ENCODE results near the gene STARD10. TPM values are rescaled to one million over a fixed set of nuclear protein-coding genes. Genes with fewer than 3 reads are reported as not detected.

Gene STARD10
- total RNA-seq, 1 donor from 2014 or later = 10.1 TPM

DNA sequence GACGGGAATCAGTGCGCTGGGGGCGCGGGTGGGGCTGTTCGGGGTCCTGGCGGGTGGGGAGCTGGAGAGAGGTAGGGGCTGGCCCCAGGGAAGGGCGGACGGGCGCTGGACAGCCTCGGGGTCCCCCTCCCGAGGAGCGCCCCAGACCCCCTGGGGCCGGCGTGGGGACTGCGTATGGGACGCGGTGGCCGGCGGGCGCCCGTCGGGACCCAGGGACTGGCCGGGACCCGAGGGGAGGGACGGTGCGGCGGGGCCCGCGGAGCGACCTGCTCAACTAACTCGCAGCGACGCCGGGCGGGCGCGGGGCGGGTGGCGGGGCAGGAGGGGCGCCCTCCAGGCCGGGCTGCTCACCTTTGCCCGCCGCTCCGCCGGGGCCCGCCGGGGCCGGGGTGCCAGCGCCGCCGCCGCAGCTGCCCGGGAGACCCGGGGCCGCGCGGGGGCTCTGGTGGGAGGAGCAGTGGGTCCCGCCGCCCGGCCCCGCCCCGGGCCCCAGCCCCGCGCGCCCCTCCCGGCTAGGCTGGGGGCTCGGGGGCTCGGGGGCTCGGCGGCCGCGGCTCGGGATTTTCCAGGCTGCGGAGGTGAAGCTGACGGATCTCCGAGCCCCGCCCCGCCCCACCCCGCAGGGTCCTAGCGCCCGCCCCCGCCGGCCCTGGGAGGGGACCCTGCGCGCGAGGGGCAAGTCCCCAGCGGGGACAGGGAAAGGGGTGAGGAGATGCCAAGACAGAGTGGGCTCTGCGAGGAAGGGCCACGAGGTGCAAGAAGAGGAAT is 12.3 kb downstream of the STARD10 start:
- intact Hi-C loops (cut with micrococcal nuclease) = loop anchor here (1.0 kb wide), 1 partner anchor 29 kb away; the partner anchor contains the start of gene ARAP1

DNA sequence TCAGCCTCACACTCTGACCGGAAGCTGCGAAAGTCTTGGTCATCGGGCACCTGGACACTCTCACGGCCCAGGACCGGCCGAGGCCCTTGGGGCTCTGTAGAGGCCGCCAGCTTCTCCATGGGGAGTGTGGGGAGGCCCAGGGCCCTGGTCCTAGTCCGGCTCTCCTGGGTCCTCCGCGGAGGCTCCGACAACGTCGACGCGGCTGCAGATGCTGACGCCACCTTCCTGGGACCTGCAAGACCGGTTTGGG is 12.9 kb downstream of the STARD10 start:
- intact Hi-C loops (cut with micrococcal nuclease) = loop anchor here (1.0 kb wide), 1 partner anchor 29 kb away; the partner anchor contains the start of gene ARAP1

DNA sequence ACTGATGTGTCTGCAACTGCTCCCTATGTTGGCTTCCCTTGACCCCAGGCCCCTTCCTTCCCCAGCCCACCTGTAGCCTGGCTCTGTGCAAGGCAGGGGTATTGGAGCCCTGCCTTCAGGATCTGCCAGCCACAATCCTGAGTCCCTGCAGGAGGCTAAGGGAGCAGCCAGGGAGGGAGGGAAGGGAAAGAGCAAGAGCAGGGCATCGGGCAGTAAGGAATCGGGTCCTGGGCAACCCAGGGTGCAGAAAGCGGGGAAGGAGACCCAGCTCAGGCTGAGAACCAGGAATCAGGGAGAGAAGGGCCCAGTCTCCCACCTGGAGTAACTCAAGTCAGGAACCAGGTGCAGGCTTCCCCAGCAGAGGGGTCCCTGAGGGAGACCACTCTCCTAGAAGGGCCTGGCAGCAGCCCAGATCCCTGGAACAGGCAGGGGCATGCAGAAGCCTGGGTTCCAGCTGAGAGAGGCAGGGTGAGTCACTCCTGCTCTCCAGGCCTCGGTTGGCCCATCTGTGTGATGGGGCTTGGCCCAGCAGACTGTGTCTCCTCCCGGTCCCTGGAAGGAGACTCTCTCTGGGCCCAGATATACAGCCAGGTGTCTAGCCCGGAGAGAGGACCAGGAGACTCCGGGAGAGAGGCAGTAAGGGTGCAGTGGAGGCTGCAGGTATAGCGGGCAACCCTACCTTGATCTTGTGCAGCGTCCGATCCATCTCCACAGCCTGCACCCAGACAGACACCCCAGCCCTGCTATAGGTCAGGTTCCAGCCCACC is 13.4 kb downstream of the STARD10 start:
- intact Hi-C loops (cut with micrococcal nuclease) = loop anchor here (1.0 kb wide), 1 partner anchor 28 kb away; the partner anchor contains the start of gene ARAP1

DNA sequence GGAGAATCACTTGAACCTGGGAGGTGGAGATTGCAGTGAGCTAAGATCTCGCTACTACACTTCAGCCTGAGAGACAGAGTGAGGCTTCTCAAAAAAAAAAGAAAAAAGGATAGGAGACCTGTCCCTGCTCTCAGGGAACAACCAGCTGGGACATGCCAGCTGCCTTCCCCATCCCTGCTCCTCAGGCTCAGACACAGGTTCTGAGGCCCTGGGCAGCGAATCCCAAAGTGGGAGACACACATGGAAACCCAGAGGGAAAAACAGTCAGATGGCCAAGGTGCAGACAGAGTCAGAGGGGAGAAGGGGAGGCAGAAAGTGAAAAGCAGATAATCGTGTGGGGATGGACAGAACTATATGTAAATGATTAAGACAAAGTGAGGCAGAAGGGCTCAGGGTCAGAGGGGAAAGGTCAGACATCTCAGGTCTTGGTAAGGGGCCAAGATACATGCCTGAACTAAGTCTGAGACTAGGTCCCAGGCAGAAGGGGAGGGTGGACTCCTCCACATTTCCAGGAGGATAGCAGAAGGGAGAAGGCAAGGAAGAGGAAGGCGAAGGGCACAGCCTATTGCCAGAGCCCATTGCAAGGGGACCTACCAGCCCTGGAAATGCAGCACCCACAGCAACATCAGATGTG is 14.2 kb downstream of the STARD10 start:
- intact Hi-C loops (cut with micrococcal nuclease) = no loop called here

DNA sequence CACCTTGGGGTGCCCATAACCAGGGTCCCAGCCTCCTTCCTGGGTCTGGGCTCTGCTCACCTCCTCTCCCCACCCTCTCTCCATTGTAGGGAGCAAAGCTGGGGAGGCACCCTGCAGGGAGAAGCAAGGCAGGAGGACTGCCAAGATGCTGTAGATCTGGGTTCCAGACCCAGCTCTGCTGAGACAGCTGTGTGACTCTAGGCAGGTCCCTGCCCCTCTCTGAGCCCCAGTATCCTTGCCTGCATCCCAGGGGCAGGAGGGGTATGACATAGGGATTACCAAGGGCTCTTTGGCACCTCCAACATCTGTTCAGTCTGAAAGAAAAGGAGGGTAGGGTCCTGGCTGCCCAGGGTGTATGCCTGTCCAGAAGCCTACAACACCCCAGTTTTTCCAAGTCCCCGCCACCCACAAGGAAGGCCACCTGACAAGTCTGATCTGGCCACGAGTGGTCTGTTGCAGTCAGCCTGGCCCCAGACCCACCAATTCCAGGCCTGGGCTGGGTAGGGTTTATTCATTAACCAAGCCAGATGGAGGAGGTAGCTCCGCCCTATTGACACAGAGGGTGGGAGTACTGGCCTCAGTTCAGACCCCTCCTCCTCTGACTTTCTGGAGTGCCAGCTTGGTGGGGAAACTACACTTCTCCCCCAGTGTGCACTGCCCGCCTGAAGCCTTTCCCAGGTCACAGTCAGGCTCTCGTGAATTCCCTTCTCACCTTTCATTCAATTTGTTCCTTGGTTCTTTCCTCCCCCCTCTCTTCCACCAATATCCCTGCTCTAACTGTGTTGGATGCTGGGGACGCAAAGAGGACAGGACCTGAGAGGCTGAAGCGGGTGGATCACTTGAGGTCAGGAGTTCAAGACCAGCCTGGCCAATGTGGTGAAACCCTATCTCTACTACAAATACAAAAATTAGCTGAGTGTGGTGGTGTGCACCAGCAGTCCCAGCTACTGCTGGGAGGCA is 15.0 kb downstream of the STARD10 start:
- intact Hi-C loops (cut with micrococcal nuclease) = no loop called here

DNA sequence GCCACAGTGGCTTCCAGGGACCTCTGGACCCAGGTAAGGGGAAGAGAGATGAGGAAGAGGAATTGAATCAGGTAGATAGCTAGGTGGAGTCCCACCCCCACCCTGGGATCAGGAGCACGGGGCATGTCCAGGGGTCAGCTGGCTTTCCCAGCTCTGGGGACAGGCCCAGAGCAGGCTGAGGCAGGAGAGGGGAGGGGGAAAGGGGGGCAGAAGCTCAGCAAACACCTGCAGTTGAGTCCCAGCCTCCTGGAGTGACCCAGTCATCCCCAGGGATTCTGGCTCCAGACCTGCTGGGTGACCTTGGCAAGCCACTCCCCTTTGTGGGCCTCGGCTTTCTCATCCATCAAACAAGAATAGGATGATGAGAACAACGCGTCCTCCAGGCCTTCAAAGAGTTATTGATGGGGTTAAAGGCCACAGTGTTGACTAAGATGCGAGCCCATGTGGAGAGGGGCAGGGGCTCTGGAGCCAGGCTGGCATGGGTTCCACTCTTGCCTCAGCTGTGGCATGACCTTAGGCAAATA is 16.0 kb downstream of the STARD10 start:
- intact Hi-C loops (cut with micrococcal nuclease) = no loop called here

DNA sequence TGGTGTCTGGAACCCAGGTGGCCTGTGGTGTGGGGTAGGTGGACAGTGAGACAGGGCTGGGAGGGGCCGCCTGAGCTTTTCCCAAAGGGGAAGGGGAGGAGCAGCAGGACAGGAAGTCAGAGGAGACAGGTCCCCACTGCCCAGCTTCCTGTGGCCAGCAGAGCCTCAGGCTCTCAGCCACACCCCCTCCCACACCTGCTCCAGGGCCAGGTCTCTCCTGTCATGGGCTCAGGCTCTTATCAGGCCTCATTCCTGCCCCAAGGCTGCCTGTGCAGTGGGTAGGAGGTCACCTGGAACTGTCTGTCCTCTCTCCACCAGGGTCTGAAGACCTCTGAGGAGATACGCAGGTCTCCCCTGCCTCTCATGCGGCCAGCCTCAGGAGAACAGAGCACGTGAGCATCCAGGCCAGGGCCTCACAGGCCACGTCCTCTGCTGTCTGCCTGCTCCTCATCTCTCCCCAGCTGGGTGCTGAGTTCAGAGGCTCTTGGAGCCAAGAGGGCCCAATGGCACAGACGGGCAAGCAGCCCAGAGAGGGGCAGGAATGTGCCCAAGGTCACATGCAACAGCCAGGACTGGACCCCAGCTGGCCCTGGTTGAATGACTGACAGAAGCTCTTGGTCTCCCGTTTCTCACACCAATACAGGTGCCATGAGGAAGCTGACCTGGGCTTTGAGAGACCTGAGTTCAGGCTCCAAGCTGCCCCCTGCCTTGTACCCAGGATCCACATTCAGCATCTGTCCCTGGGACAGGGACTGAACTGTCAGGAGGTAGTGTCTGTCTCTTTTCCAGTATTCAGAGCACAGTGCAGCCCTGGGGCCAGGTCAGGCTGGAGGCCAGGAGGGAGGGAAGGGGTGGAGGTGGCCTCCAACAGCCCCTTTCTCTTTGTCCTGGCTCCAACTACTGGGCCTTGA is 16.7 kb downstream of the STARD10 start:
- intact Hi-C loops (cut with micrococcal nuclease) = no loop called here

DNA sequence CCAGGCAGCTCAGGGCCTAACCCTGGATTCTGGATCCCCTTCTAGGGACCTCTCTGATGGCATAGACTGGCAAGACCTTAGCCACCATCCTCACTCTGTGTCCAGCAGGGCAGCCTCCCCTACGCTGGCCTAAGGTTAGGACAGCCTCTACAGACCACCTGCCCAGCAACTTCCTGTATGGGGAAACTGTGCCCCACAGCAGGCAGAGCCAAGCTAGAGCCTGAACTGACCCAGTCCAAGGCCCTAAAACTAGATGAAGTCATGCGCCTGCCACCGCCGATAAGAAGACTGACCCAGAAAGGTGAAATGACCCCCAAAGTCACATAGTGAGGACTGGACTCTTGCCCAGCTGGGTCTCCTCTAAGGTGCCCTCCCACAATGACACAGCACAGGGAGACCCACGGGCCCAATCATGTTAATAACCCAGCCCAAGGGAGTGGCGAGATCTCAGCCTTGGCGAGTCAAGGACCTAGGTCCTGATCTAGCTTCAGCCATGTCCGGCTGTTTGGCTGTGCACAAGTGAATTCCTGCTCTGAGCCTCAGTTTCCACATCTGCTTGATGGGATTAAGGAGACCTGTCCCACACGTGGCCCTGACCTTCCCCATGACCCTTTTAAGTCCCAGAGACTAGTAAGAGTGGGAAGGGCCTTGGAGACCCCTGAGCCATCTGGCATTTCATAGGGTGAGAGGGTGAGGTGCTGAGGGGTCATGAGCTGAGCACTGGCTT is 17.6 kb downstream of the STARD10 start:
- intact Hi-C loops (cut with micrococcal nuclease) = no loop called here

DNA sequence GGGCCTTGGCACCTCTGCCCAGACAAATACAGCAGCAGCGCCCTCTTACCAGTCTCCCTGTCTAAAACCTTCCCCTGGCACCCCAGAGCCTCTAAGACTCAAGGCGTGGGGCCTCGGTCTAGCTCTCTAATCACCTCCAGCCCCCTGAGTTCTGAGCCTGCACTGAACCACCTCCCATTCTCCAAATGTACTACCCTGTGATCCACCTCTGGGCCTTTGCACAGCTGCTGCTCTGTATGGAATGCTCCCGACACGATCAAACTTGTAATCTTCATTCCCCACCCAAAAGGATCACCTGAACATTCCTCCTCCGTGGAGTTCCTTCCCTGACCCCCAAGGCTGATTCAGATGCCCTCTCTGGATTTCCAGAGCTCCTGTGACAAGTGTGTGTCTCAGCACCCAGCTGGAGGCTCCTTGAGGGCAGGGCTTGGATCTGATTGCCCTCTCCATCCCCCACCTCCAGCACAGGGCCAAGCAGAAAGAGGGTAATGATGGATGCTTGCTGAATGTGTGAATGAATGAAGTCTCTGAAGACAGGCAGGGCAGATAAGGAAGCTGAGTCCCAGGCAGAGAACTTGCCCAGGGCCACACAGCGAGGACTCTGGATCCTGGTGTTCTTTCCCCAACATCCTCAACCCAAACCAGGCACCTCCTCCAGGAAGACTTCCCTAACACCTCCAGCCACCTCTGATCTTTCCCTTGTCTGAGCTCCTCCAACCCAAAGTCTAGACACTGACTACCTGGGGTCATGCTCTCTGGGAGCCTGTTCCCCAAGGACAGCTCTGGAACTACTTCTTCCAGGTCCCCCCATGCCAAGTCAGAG is 18.3 kb downstream of the STARD10 start:
- intact Hi-C loops (cut with micrococcal nuclease) = no loop called here

DNA sequence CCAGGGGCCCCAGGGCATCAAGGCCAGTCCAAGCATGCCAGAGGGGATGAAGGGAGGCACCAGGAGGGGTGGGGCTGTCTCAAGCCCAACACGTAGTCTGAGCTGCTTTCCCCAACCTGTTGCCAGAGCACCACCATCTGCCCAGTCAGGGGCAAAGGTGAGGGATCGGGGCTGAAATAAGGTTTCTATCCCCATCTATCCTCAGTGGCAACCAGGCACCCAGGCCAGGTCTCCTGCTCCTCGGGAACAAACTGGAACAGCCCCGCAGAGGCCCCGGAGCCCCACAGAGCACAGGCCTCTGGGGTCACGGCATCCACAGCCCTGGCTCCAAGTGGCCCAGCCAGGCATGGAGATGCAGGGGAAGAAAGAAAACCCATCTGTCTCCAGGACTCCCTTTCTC is 19.3 kb downstream of the STARD10 start:
- intact Hi-C loops (cut with micrococcal nuclease) = no loop called here

DNA sequence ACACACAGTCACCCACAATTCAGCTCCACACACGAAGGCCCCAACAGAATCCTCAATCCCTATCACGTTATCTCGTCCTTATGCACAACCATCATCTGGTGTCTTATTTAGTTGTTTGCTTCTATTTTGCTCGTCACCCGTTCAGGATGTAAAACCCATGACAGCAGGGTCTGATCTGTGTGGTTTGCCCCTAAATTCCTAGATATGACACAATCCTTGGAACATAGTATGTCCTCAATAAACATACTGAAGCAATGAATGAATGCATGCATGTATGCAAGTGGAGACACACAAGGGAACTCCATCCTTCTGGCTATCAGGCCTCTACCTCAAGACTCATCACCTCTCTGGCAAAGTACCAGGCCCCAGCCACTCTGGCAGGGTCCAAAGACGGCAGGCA is 20.2 kb downstream of the STARD10 start:
- intact Hi-C loops (cut with micrococcal nuclease) = no loop called here

DNA sequence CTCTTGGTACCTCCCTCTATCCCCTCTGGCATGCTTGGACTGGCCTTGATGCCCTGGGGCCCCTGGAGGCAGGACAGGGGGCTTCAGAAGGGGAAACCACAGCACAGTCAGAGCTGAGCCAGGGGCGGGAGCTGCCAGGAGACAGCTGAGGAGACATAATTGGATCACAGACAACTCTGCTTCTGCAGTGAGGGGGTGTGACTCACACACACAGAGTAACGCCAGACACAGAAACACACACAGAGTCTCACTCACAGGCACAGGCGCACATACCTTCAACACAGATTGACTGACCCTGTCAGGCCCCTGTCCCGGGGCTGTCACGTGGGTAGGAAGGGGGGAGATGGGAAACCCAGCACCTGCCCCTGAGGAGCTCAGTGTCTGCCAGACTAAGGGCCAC is 20.6 kb downstream of the STARD10 start:
- intact Hi-C loops (cut with micrococcal nuclease) = no loop called here

DNA sequence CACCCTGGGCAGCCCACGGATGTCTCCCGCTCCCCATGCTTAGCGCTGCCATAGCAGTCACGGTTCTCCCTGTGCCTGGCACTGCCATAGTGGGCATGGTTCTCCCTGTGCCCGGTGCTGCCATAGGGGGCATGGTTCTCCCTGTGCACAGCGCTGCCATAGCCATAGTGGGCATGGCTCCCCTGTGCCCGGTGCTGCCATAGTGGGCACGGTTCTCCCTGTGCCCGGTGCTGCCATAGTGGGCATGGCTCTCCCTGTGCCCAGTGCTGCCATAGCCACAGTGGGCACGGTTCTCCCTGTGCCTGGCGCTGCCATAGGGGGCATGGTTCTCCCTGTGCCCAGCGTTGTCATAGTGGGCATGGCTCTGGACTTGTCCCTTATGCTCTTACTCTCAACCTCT is 21.8 kb downstream of the STARD10 start:
- intact Hi-C loops (cut with micrococcal nuclease) = no loop called here

DNA sequence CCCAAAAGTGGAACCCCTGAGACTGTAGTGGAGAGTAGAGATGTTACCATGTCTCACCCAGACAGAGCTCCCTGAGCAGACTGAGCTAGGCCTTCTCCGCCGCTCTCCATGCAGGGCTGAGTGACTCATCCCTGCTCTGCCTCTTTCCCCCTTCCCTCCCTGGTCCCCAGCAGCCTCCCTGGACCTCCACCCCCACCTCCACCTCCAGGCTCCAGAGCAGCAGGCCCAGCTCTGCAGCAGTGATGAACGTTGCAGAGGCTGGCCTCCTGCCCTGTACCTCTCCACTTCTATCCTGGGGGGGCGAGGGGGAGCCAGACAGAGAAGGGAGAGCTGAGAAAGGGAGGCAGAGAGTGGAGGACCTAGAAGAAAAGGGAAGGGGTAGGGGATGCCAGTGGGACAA is 22.3 kb downstream of the STARD10 start:
- intact Hi-C loops (cut with micrococcal nuclease) = no loop called here

DNA sequence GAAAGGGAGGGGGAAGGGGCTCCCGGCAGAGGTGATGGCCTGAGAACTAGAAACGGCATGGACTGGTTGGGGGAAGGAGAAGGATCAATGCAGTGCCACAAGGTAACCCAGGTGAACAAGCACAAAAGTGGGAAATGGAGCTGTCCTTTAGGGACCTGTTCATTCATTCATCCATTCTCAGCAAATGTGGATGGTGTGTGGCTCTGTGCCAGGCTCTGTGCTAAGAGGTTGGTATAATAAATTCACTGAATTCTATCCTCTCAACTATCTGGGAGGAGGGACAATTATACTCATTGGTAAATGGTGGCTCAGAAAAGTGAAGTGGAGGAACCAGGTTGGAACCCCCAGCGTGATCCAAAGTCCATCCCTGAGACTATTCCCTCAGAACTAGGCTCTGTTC is 23.0 kb downstream of the STARD10 start:
- intact Hi-C loops (cut with micrococcal nuclease) = no loop called here

DNA sequence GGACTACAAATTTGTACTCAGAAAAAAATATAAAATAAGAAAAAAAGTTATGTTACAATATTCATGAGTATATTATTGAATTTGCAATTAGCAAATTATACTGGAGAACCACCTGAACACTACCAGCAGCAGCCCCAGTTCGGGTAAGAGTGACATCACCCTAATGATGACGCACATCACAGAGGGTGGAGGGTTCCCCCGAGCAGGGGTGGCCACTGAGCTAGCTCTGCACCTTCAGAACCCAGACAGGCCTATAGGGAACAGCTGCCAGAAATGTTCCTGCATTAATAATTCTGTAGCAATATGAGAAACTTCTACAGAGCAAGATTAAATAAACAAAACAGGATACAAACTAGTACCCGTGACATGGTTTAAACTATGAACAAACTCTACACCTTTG is 24.2 kb downstream of the STARD10 start:
- intact Hi-C loops (cut with micrococcal nuclease) = no loop called here

DNA sequence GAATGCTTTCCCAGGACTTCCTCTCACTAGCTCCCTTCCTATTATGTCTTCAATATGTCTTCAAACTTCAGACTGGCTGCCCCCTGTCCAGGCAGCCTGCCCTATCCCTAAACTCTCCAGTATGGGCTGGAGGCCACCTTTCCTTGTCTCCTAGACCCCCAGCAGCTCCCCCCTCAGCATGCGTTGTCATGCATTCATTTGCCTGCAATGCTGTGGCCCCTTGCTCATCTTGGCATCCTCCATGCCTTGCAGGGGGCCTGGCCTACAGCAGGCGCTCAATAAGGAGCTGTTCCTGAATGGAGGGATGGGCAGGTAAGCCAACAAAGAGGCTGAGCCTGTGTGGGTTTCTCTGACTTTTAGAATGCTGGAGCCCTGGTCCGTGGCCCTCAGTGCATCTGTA is 25.3 kb downstream of the STARD10 start:
- intact Hi-C loops (cut with micrococcal nuclease) = no loop called here
